HuH-7.5 (cell line): Measurements from ENCODE around the gene DUS1L.

Experiments used
- DNase-seq: peaks from one replicate; pipeline ENCODE4 v3.0.0; 2011; ENCODE audit warnings: low spot score

Gene DUS1L

DNA sequence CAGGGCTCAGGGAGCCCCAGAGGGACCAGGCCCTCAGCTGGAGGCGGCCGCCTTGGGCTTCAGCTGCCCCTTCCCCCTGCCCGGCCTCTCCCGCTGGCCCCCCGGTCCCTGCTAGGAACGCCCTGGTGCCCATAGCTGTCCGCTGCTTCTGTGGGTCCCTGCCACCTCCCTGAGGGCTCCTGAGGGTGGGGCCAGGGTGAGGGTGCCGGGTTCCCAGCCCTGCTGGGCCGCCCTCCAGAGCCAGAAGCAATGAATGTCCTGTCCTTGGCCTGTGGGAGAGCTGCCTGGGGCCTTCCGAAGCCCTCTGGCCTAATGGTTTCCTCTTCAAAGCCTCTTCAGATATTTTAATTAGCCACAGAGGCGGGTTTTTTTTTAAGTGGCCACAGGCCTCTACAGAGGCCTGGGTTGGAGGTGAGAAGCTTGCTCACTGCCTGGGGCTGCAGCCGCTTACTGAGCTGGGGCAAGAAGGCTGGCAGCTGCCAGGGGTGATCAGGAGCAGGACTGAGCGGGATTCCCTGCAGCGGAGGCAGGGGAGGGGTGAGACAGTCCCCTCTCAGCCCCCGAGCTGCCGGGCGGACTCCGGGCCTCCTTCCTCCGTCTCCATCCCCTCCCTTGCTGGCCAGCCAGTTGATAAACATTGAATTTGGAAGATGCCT lies 52.8 kb downstream of the DUS1L start:
- no peak for DNase-seq

DNA sequence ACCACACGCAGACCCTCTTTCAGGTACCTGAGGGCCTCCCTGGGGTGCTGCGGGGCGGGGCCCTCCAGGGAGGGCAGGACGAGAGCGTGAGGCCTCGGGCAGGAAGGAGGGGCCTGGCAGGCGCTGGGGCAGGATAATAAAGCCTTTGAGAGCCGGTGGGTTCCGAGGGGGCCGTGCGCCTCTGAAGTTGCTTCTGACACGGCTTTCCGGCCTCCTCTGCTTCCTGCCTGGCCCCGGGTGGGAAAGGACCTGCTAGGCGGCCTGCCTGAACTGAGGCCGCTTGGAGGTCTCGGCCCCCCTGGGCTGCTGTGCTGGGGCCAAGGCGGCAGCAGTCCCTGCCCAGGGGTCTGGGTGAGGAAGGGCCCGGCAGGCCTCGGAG lies 53.4 kb downstream of the DUS1L start:
- DNase-seq = no peak

DNA sequence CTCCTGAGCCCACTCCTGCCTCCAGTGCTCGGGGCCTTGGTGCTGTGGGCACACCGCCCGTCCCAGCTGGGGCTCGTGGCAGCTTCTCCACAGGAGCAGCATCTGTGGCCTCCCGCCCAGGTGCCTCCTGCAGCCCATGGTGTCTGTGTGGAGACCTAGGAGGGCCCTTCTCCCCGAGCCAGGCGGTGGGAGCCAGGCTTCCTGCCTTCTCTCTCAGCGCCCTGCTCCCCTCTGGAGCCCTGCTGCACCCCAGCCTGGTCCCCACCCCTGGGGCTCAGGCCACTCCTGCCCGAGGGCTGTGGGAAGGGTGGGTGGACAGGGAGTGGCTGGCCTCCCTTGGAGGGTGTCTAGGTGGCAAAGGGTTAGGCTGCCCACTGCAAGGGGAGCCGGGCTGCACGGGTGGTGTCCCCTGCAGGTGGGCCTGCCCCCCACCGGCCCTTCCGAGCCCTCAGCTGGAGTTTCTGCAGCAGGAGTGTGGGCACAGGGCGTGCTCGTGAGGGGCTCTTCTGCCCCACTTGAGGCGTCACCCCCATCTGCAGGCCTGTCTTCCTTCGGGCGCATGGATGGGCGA lies 53.9 kb downstream of the DUS1L start:
- DNase-seq = no peak

DNA sequence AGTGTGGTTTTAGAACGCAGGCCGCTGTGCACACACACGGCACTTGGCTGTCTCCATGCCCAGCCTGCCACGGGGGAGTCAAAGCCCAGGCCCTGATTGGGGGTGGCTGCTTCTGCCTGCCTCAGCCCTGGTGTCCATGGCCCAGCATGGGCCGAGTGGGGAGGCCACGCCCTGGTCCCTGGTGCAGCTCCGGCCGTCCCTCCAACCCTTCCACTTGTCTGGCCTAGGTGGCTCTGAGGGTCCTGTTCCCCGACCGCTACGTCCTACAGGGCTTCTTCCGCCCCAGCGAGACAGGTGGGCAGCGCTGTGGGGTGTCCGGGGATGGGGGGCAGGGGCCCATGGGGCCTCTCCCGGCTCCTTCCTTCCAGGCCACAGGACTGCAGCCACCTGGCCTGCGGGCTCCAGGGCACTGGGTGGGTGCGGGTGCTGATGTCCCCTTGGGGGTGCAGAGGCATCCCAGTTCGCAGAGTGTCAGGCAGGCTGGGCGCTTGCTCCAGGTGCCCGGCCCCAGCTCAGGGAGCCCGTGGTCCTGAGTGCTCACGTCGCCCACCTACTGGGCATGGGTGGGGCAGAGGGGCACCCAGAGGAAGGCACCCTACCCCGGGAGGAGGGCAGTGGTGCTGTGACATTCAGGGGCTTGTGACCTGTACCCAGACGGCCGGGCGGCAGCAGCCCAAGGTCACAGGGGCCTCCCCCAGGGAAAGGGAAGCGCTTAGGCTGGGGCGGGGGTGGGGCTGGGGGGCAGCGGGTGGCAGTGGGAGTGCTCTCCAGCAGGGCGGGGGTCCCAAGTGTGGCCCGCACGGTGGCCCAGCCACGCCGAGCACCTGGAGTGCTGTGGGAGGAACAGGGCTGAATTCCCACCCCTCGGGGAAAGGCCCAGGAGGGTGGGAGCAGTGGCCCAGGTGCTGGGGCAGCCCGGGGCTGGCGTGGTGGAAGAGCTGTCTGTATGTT lies 54.8 kb downstream of the DUS1L start:
- no peak for DNase-seq

DNA sequence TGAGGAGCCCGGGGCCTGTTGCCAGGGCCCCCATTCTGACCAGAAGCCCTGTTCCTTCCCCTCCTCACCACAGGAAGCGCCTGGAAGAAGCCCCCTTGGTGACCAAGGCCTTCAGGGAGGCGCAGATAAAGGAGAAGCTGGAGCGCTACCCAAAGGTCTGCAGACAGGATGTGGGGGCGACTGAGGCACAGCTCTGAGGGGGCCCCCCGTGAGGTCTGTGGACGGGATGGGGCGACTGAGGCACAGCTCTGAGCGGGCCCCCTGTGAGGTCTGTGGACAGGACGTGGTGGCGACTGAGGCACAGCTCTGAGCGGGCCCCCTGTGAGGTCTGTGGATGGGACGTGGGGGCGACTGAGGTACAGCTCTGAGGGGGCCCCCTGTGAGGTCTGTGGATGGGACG lies 56.2 kb downstream of the DUS1L start:
- DNase-seq = no peak

DNA sequence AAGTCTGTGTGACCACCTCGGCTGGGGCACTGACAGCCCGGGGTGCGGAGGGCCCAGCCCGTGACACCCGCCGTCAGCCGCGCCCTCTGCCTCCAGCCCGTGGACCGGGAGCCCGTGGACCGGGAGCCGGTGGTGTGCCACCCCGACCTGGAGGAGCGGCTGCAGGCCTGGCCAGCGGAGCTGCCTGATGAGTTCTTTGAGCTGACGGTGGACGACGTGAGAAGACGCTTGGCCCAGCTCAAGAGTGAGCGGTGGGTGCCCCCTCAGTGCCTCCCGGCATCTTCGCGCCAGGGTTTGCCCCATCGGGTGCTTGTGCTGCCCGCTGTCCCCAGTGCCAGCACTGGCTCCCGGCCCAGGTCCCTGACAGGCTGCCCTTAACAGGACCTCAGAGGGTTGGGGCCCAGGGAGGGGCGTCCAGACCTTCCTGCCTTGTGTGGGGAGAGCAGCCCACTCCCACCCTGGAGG lies 56.6 kb downstream of the DUS1L start:
- no peak for DNase-seq

DNA sequence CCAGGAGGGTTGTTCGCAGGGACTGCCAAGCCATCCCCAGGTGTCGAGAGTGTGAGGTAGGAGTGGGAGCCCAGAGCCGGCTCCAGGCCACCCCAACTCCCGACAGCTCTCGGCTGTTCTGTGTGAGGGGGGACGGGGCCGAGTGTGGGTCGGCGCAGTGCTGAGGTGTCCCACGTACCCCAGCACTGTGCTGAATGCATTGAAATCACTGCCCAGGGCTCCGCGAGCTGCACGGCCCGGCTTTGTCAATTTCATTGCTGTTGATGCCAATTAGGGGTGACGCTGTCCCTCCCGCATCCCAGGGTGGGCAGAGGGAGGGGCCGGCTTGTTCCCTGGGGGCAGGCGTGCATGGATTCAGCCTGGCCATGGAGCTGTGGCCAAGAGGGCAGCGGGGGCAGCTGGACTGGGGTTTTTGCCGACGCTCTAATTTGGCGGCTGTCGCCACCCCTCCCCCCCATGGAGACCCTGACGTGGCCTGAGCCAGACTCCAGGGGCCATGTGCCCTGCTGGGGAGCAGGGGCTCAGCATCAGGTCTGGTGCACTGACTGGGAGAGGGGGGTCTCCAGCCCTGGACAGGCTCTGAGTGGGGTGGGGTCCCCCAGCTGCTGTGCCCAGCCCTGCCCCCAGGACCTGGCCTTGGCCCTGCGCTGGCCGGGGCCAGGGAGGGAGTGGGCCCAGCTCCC lies 57.2 kb downstream of the DUS1L start:
- DNase-seq = no peak
